Measurements from ENCODE around the gene CSPG4.

The CSPG4 gene

GRCh38 chr15:75646944-75647364 lies 65.7 kb downstream of the CSPG4 start:
- peak; percentile 42 for ATAC-seq
- TF ChIP-seq PATZ1 (CRISPR knock-in tag; IDR thresholded peaks at IDR 0.05; ENCODE audit: borderline replicate concordance) (no peak), ZNF8 (CRISPR knock-in tag; IDR thresholded peaks at IDR 0.05) (no peak), ZFP3 (CRISPR knock-in tag; IDR thresholded peaks at IDR 0.05) (no peak)

GRCh38 chr15:75646112-75646943 lies 66.3 kb downstream of the CSPG4 start:
- TF ChIP-seq SNAI2 (CRISPR knock-in tag; IDR thresholded peaks at IDR 0.05): no peak
- TF ChIP-seq ZNF8 (CRISPR knock-in tag; IDR thresholded peaks at IDR 0.05): no peak
- TF ChIP-seq CSDC2 (CRISPR knock-in tag; IDR thresholded peaks at IDR 0.05): no peak
- no peak for TF ChIP-seq TCF4 (CRISPR knock-in tag; IDR thresholded peaks at IDR 0.05; ENCODE audit: borderline replicate concordance)
- TF ChIP-seq ZFP30 (CRISPR knock-in tag; IDR thresholded peaks at IDR 0.05): no peak
- no peak for TF ChIP-seq CREB5 (CRISPR knock-in tag; IDR thresholded peaks at IDR 0.05; ENCODE audit: low read depth)
- no peak for TF ChIP-seq ESRRG (CRISPR knock-in tag; IDR thresholded peaks at IDR 0.05)
- TF ChIP-seq CSRNP3 (CRISPR knock-in tag; IDR thresholded peaks at IDR 0.05): no peak
- no peak for TF ChIP-seq RARB (CRISPR knock-in tag; IDR thresholded peaks at IDR 0.05)
- no peak for TF ChIP-seq TOX (CRISPR knock-in tag; IDR thresholded peaks at IDR 0.05; ENCODE audit: borderline replicate concordance)
- no peak for TF ChIP-seq PPARA (CRISPR knock-in tag; IDR thresholded peaks at IDR 0.05; ENCODE audit: borderline replicate concordance)
- no peak for TF ChIP-seq ZNF70 (CRISPR knock-in tag; IDR thresholded peaks at IDR 0.05)
- TF ChIP-seq TSHZ2 (CRISPR knock-in tag; IDR thresholded peaks at IDR 0.05): no peak
- TF ChIP-seq OSR1 (CRISPR knock-in tag; IDR thresholded peaks at IDR 0.05): no peak
- no peak for TF ChIP-seq POU6F1 (CRISPR knock-in tag; IDR thresholded peaks at IDR 0.05; ENCODE audit: borderline replicate concordance, low read depth)
- no peak for TF ChIP-seq ZC3H10 (CRISPR knock-in tag; IDR thresholded peaks at IDR 0.05)
- TF ChIP-seq GLIS3 (CRISPR knock-in tag; IDR thresholded peaks at IDR 0.05): no peak
- no peak for TF ChIP-seq ZFP3 (CRISPR knock-in tag; IDR thresholded peaks at IDR 0.05)
- TF ChIP-seq ARNTL (CRISPR knock-in tag; IDR thresholded peaks at IDR 0.05; ENCODE audit: borderline replicate concordance, low read depth): no peak
- ATAC-seq: no peak

- ATAC-seq: no peak
- TF ChIP-seq ZNF565 (CRISPR knock-in tag; conservative IDR thresholded peaks at IDR 0.05; ENCODE audit: low read depth): no peak
These were observed 68.3 kb downstream of the CSPG4 start for GRCh38 chr15:75644376-75644775.
